ENCODE measurements around the gene ONECUT3. TPM values are rescaled to one million over a fixed set of nuclear protein-coding genes. Genes with fewer than 3 reads are reported as not detected.
"Not testable (repeated sequence)": the region's sequence is repeated elsewhere in the genome, so short reads cannot be mapped to it uniquely, and the experiment has no call there.

Gene ONECUT3
- total RNA-seq (2014; rRNA removed; shearing (Covaris generic); ENCODE audit: low replicate concordance), result not detected in 2 replicates

- Histone ChIP-seq H3K9me3 (no peaks in the 10 kb centered on the region), H3K27me3 (peaks cover 78% of the 10 kb centered on the region), H3K36me3 (no peaks in the 10 kb centered on the region), H3K4me3 (no peak within 1 kb of the TSS)
- peak; percentile 19 for DNase-seq
Measured at GRCh38 chr19:1752757-1753728, at the start of gene ONECUT3. Gene ONECUT3, plus strand, starts transcription at chr19:1753506. Its CDS starts 157 bp downstream, at chr19:1753663.

- Histone ChIP-seq H3K4me3 (no peak overlapping the region), H3K9me3 (no peaks in the 10 kb centered on the region), H3K36me3 (no peaks in the 10 kb centered on the region), H3K27me3 (peaks cover 19% of the 10 kb centered on the region)
- no peak for DNase-seq
Measured at GRCh38 chr19:1704339-1704738, 49.0 kb upstream of the ONECUT3 start.

- no peaks in the 10 kb centered on the region for H3K36me3 ChIP-seq
Measured at GRCh38 chr19:1705367-1705766, 47.9 kb upstream of the ONECUT3 start.

GRCh38 chr19:1706646-1707045 lies 46.7 kb upstream of the ONECUT3 start:
- DNase-seq, H3K9me3 ChIP-seq, H3K27me3 ChIP-seq, H3K36me3 ChIP-seq, H3K4me3 ChIP-seq: not testable (repeated sequence)

More at GRCh38 chr19:1705367-1705766, 47.9 kb upstream of the ONECUT3 start:
- peaks cover 14% of the 10 kb centered on the region for H3K27me3 ChIP-seq
- H3K4me3 ChIP-seq, result no peak overlapping the region
- DNase-seq, result no peak
- H3K9me3 ChIP-seq, result no peaks in the 10 kb centered on the region

- Histone ChIP-seq H3K9me3 (no peaks in the 10 kb centered on the region), H3K4me3 (no peak overlapping the region), H3K36me3 (no peaks in the 10 kb centered on the region), H3K27me3 (no peaks in the 10 kb centered on the region)
- DNase-seq, result no peak
Measured at GRCh38 chr19:1707240-1707639, 46.1 kb upstream of the ONECUT3 start.

GRCh38 chr19:1713170-1713569 lies 40.1 kb upstream of the ONECUT3 start:
- Histone ChIP-seq H3K9me3 (no peaks in the 10 kb centered on the region), H3K36me3 (no peaks in the 10 kb centered on the region), H3K27me3 (peaks cover 3% of the 10 kb centered on the region), H3K4me3 (no peak overlapping the region)
- no peak for DNase-seq

- Histone ChIP-seq H3K27me3 (peaks cover 3% of the 10 kb centered on the region), H3K9me3 (no peaks in the 10 kb centered on the region), H3K36me3 (no peaks in the 10 kb centered on the region), H3K4me3 (no peak overlapping the region)
- no peak for DNase-seq
Measured at GRCh38 chr19:1715540-1715939, 37.8 kb upstream of the ONECUT3 start.

- Histone ChIP-seq H3K4me3 (no peak overlapping the region), H3K27me3 (peaks cover 3% of the 10 kb centered on the region), H3K36me3 (no peaks in the 10 kb centered on the region), H3K9me3 (no peaks in the 10 kb centered on the region)
- no peak for DNase-seq
Measured at GRCh38 chr19:1717200-1717969, 35.9 kb upstream of the ONECUT3 start.

GRCh38 chr19:1717970-1718264 lies 35.4 kb upstream of the ONECUT3 start:
- H3K27me3 ChIP-seq, result peaks cover 3% of the 10 kb centered on the region
- no peak for DNase-seq
- H3K9me3 ChIP-seq, result no peaks in the 10 kb centered on the region
- H3K4me3 ChIP-seq, result no peak overlapping the region
- no peaks in the 10 kb centered on the region for H3K36me3 ChIP-seq

GRCh38 chr19:1718420-1719291 lies 34.6 kb upstream of the ONECUT3 start:
- Histone ChIP-seq H3K27me3 (peaks cover 3% of the 10 kb centered on the region), H3K9me3 (no peaks in the 10 kb centered on the region)
- no peak for DNase-seq

GRCh38 chr19:1719519-1719918 lies 33.8 kb upstream of the ONECUT3 start:
- Histone ChIP-seq H3K36me3 (no peaks in the 10 kb centered on the region), H3K27me3 (no peaks in the 10 kb centered on the region; the same call in none of the 2 replicates), H3K4me3 (no peak overlapping the region), H3K9me3 (no peaks in the 10 kb centered on the region)
- no peak for DNase-seq

More at GRCh38 chr19:1718420-1719291, 34.6 kb upstream of the ONECUT3 start:
- no peaks in the 10 kb centered on the region for H3K36me3 ChIP-seq
- no peak overlapping the region for H3K4me3 ChIP-seq

GRCh38 chr19:1720237-1720636 lies 33.1 kb upstream of the ONECUT3 start:
- Histone ChIP-seq H3K27me3 (no peaks in the 10 kb centered on the region; the same call in none of the 2 replicates), H3K36me3 (no peaks in the 10 kb centered on the region), H3K9me3 (no peaks in the 10 kb centered on the region), H3K4me3 (no peak overlapping the region)
- no peak for DNase-seq

- Histone ChIP-seq H3K27me3 (peaks cover 30% of the 10 kb centered on the region), H3K4me3 (peak overlapping the region; percentile 21), H3K9me3 (no peaks in the 10 kb centered on the region), H3K36me3 (no peaks in the 10 kb centered on the region)
- DNase-seq, result peak; percentile 16
Measured at GRCh38 chr19:1725100-1726064, 27.9 kb upstream of the ONECUT3 start.

- Histone ChIP-seq H3K9me3 (no peaks in the 10 kb centered on the region), H3K4me3 (no peak overlapping the region), H3K27me3 (peaks cover 34% of the 10 kb centered on the region), H3K36me3 (no peaks in the 10 kb centered on the region)
- DNase-seq, result no peak
Measured at GRCh38 chr19:1728816-1729567, 24.3 kb upstream of the ONECUT3 start.

- Histone ChIP-seq H3K4me3 (no peak overlapping the region), H3K27me3 (peaks cover 37% of the 10 kb centered on the region), H3K9me3 (no peaks in the 10 kb centered on the region), H3K36me3 (no peaks in the 10 kb centered on the region)
- no peak for DNase-seq
Measured at GRCh38 chr19:1729568-1729925, 23.8 kb upstream of the ONECUT3 start.

Data from MG63 (cell line).